ENCODE data around the gene ZFP30. TPM values are rescaled to one million over a fixed set of nuclear protein-coding genes. Genes with fewer than 3 reads are reported as not detected.

ZFP30 gene
- total and polyA plus RNA-seq, 10 of the 15 experiments (the other 5 are each of a cell fraction or from before 2014, with no cell fraction given) = 1.4 to 12.8 (median 5.7) TPM

DNA sequence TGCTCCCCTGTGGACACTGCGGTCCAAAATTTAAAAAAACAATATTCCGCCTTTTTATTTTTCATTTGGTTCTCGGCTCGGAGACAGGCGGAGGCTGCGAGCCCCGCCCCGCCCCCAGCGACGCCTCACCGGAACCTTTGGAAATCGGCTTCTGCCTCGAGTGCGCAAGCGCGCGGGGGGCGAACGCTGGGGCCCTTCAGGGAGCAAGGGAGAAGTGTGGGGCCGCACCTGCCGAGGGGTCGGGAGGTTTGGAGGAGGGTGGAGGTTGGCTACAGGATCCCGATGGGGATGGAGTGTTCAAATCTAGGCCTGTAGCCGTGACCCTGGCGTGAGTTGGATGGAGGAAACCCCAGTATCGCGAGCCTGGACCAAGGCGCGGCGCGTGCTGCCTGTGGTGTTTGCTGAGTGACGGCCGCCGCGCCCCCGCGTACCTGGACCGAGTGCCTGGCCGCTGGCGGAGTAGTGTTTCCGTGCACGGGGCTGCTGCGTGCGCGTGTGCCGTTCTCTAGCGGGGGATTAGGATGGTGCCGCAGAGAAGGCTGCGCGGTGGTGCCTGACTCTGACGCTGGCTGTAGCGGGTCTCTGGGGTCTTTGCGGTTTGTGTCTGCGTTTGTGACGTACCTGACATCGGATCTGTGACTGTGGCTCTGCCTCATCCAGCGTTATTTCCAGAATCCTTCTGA is 565 bp upstream of the ZFP30 start (continued):
- TF ChIP-seq ZBTB40 (IDR thresholded peaks at IDR 0.05; ENCODE audit: borderline replicate concordance) (no peak), EZH2 (IDR thresholded peaks at IDR 0.05; ENCODE audit: borderline replicate concordance, control insufficient read depth, low read depth, low read length) (no peak), GATAD2B (conservative IDR thresholded peaks at IDR 0.05; ENCODE audit: low read depth) (no peak; the same call in 1 of the 2 replicates), SMARCA5 (IDR thresholded peaks at IDR 0.05) (no peak; the same call in 1 of the 2 replicates), E2F8 (IDR thresholded peaks at IDR 0.05; ENCODE audit: low read depth, partially characterized antibody) (no peak), POLR2AphosphoS5 (IDR thresholded peaks at IDR 0.05; ENCODE audit: low read length) (0 out of 2 replicates have a peak, but pooled peaks have one; percentile 57), BCL3 (IDR thresholded peaks at IDR 0.05; ENCODE audit: borderline replicate concordance, insufficient read depth, low read depth, low read length, poor library complexity, severe bottlenecking) (no peak), NRF1 (conservative IDR thresholded peaks at IDR 0.05; ENCODE audit: low read depth, low read length) (peak; percentile 27; the same call in 1 of the 2 replicates), SREBF1 (IDR thresholded peaks at IDR 0.05; ENCODE audit: low read length) (no peak), YBX1 (IDR thresholded peaks at IDR 0.05) (no peak), ZNF592 (IDR thresholded peaks at IDR 0.05) (no peak)
- TF ChIP-seq, protein P1, sequence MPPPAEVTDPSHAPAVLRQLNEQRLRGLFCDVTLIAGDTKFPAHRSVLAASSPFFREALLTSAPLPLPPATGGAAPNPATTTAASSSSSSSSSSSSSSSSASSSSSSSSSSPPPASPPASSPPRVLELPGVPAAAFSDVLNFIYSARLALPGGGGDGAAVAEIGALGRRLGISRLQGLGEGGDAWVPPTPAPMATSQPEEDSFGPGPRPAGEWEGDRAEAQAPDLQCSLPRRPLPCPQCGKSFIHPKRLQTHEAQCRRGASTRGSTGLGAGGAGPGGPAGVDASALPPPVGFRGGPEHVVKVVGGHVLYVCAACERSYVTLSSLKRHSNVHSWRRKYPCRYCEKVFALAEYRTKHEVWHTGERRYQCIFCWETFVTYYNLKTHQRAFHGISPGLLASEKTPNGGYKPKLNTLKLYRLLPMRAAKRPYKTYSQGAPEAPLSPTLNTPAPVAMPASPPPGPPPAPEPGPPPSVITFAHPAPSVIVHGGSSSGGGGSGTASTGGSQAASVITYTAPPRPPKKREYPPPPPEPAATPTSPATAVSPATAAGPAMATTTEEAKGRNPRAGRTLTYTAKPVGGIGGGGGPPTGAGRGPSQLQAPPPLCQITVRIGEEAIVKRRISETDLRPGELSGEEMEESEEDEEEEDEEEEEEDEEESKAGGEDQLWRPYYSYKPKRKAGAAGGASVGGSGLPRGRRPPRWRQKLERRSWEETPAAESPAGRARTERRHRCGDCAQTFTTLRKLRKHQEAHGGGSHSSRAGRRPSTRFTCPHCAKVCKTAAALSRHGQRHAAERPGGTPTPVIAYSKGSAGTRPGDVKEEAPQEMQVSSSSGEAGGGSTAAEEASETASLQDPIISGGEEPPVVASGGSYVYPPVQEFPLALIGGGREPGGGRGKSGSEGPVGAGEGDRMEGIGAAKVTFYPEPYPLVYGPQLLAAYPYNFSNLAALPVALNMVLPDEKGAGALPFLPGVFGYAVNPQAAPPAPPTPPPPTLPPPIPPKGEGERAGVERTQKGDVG (CRISPR knock-in tag; IDR thresholded peaks at IDR 0.05) = no peak

Data from GM12878 (cell line).